Measurements from ENCODE around the gene PDE6C. TPM values are rescaled to one million over a fixed set of nuclear protein-coding genes. Genes with fewer than 3 reads are reported as not detected.

PDE6C gene
- total RNA-seq, 1 experiment from 2014 or later = not detected

- Histone ChIP-seq H3K9me3 (ENCODE audit: control insufficient read depth, insufficient read depth, low read depth, low read length) (no peaks in the 10 kb centered on the region), H3K4me3 (ENCODE audit: low read depth in 2 of 2, low read length in 2 of 2) (no peak overlapping the region), H3K27me3 (ENCODE audit: control insufficient read depth, insufficient read depth, low read length) (no peaks in the 10 kb centered on the region), H3K4me1 (ENCODE audit: control insufficient read depth, insufficient read depth, low read length) (no peaks in the 10 kb centered on the region; the same call in 1 of the 2 replicates), H3K36me3 (ENCODE audit: control insufficient read depth, insufficient read depth, low read length) (no peaks in the 10 kb centered on the region), H3K27ac (ENCODE audit: low read length) (no peak overlapping the region)
- intact Hi-C loops (cut with micrococcal nuclease; ENCODE audit: unreplicated experiment) (no loop called here), in situ Hi-C loops (cut with HindIII; ENCODE audit: low pct_unique_long_range_greater_than_20kb, low sequenced_read_pairs) (no loop called here)
- POLR2A ChIA-PET = interaction anchor here (0.6 kb wide), 1 partner anchor 153 kb away, joined by 16 read pairs; no protein-coding TSS in a partner anchor
- ATAC-seq (no peak), DNase-seq (ENCODE audit: low read depth, low spot score) (peak; percentile 74)
- TF ChIP-seq TCF7L2 (IDR thresholded peaks at IDR 0.05; ENCODE audit: low read depth, low read length) (no peak), SIN3A (IDR thresholded peaks at IDR 0.05; ENCODE audit: borderline replicate concordance, insufficient read depth, low read depth, low read length) (no peak), CTCF (IDR thresholded peaks at IDR 0.05) (no peak), POLR2AphosphoS5 (IDR thresholded peaks at IDR 0.05; ENCODE audit: low read depth, low read length) (no peak), REST (IDR thresholded peaks at IDR 0.05; ENCODE audit: insufficient read depth in 1 of 2, low read depth in 2 of 2, low read length in 1 of 2) (no peak)
- CTCF ChIA-PET = no interaction called here
- no TSS peak for BruUV-seq (replicated peaks)
Measured at GRCh38 chr10:93652857-93653256, 40.5 kb downstream of the PDE6C start.

- CTCF ChIA-PET = interaction anchor here (1.0 kb wide), 1 partner anchor 99 kb away, joined by 7 read pairs; no protein-coding TSS in a partner anchor
- DNase-seq (ENCODE audit: low read depth, low spot score) = no peak
- intact Hi-C loops (cut with micrococcal nuclease; ENCODE audit: unreplicated experiment) = no loop called here
Measured at GRCh38 chr10:93654201-93654600, 41.9 kb downstream of the PDE6C start.

More at GRCh38 chr10:93654201-93654600, 41.9 kb downstream of the PDE6C start:
- H3K4me3 ChIP-seq (ENCODE audit: low read depth in 2 of 2, low read length in 2 of 2) = no peak overlapping the region
- TF ChIP-seq POLR2AphosphoS5 (IDR thresholded peaks at IDR 0.05; ENCODE audit: low read depth, low read length) = no peak
- no peak for TF ChIP-seq REST (IDR thresholded peaks at IDR 0.05; ENCODE audit: insufficient read depth in 1 of 2, low read depth in 2 of 2, low read length in 1 of 2)
- no peak for TF ChIP-seq SIN3A (IDR thresholded peaks at IDR 0.05; ENCODE audit: borderline replicate concordance, insufficient read depth, low read depth, low read length)
- TF ChIP-seq CTCF (IDR thresholded peaks at IDR 0.05) = no peak
- no peak for TF ChIP-seq TCF7L2 (IDR thresholded peaks at IDR 0.05; ENCODE audit: low read depth, low read length)
- H3K36me3 ChIP-seq (ENCODE audit: control insufficient read depth, insufficient read depth, low read length) = no peaks in the 10 kb centered on the region
- H3K4me1 ChIP-seq (ENCODE audit: control insufficient read depth, insufficient read depth, low read length) = no peaks in the 10 kb centered on the region; the same call in 1 of the 2 replicates
- no peak overlapping the region for H3K27ac ChIP-seq (ENCODE audit: low read length)
- no peaks in the 10 kb centered on the region for H3K9me3 ChIP-seq (ENCODE audit: control insufficient read depth, insufficient read depth, low read depth, low read length)
- POLR2A ChIA-PET = no interaction called here
- H3K27me3 ChIP-seq (ENCODE audit: control insufficient read depth, insufficient read depth, low read length) = no peaks in the 10 kb centered on the region
- in situ Hi-C loops (cut with HindIII; ENCODE audit: low pct_unique_long_range_greater_than_20kb, low sequenced_read_pairs) = no loop called here
- ATAC-seq = no peak; the same call in 1 of the 2 replicates
- no TSS peak for BruUV-seq (replicated peaks)

Data from Panc1 (cell line).